ENCODE data around the gene GSN. TPM values are rescaled to one million over a fixed set of nuclear protein-coding genes. Genes with fewer than 3 reads are reported as not detected.

Gene GSN
- total RNA-seq, 4 donors from 2014 or later, result 287 to 1,151 (median 926) TPM

GRCh38 chr9:121372239-121373010, 104.5 kb downstream of the GSN start:
- Histone ChIP-seq H3K27me3 (no peaks in the 10 kb centered on the region), H3K36me3 (no peaks in the 10 kb centered on the region), H3K4me3 (no peak overlapping the region), H3K4me1 (peaks cover 18 to 84% (median 43%) of the 10 kb centered on the region in 3 donors), H3K27ac (peak overlapping the region; percentile 74 to 98 (median 97)), H3K9me3 (no peaks in the 10 kb centered on the region)
- intact Hi-C loops (cut with DNase I), result no loop called here
- TF ChIP-seq CTCF (IDR thresholded peaks at IDR 0.05) (no peak), POLR2A (IDR thresholded peaks at IDR 0.05) (no peak)
- no peak for DNase-seq
- WGBS, 2 donors, result 34 to 51% methylated on average over 6 of the region's 6 CpGs

- Histone ChIP-seq H3K9me3 (no peaks in the 10 kb centered on the region), H3K27me3 (no peaks in the 10 kb centered on the region), H3K4me1 (peaks cover 14 to 76% (median 36%) of the 10 kb centered on the region in 3 donors), H3K36me3 (no peaks in the 10 kb centered on the region), H3K4me3 (peak overlapping the region in 1 of 4 donors; percentile 9), H3K27ac (peak overlapping the region; percentile 74 to 98 (median 97))
- intact Hi-C loops (cut with DNase I), result no loop called here
- no peak for DNase-seq
- WGBS, 2 donors, result 10 to 26% methylated on average over 5 of the region's 5 CpGs
- peak in 2 of 4 donors; percentile 30 to 36 for TF ChIP-seq POLR2A (IDR thresholded peaks at IDR 0.05)
- no peak for TF ChIP-seq CTCF (IDR thresholded peaks at IDR 0.05)
Observed at GRCh38 chr9:121373011-121373729, 105.2 kb downstream of the GSN start.

GRCh38 chr9:121376214-121376830, 108.4 kb downstream of the GSN start:
- intact Hi-C loops (cut with DNase I), result loop anchor here (5.0 kb wide), 1 partner anchor 54 kb away; no protein-coding TSS in a partner anchor
- Histone ChIP-seq H3K9me3 (no peaks in the 10 kb centered on the region), H3K36me3 (no peaks in the 10 kb centered on the region), H3K27me3 (no peaks in the 10 kb centered on the region), H3K4me1 (peaks cover 14 to 46% (median 26%) of the 10 kb centered on the region in 3 donors), H3K4me3 (no peak overlapping the region), H3K27ac (no peak overlapping the region)
- DNase-seq, result no peak
- no peak for TF ChIP-seq POLR2A (IDR thresholded peaks at IDR 0.05)
- TF ChIP-seq CTCF (IDR thresholded peaks at IDR 0.05), result peak in 4 of 6 experiments; percentile 16 to 47 (median 42)
- 80 to 82% methylated on average over 4 of the region's 4 CpGs for WGBS, 2 donors

GRCh38 chr9:121380846-121381245, 112.9 kb downstream of the GSN start:
- Histone ChIP-seq H3K27me3 (no peaks in the 10 kb centered on the region), H3K4me1 (peaks cover 0 to 3% (median 0%) of the 10 kb centered on the region in 3 donors), H3K9me3 (no peaks in the 10 kb centered on the region), H3K4me3 (no peak overlapping the region), H3K36me3 (no peaks in the 10 kb centered on the region), H3K27ac (no peak overlapping the region)
- DNase-seq, result no peak
- TF ChIP-seq CTCF (IDR thresholded peaks at IDR 0.05), result no peak
- no peak for TF ChIP-seq POLR2A (IDR thresholded peaks at IDR 0.05)
- intact Hi-C loops (cut with DNase I), result no loop called here

Other genes with a start within 250 kb of the GSN start
- 1 to 10 TPM in 3 of 4 donors, under 1 TPM in 1; 0.83 to 5.1 (median 1.6) TPM for gene C5, start 217.9 kb upstream of the GSN start, total RNA-seq
- gene CNTRL, start 193.2 kb upstream of the GSN start, total RNA-seq, result 10 to 100 TPM in 1 of 4 donors, 1 to 10 TPM in 3; 7.2 to 15.3 (median 8.0) TPM
- 10 to 100 TPM; 36.7 to 56.5 (median 42.8) TPM for gene RAB14, start 66.3 kb upstream of the GSN start, total RNA-seq
- gene STOM, start 102.1 kb downstream of the GSN start, total RNA-seq, result 100 to 1,000 TPM in 2 of 4 donors, 10 to 100 TPM in 2; 43.7 to 169 (median 119) TPM
- gene GGTA1, start 231.7 kb downstream of the GSN start, total RNA-seq, result 10 to 100 TPM; 10.8 to 34.0 (median 27.2) TPM

Measured in esophagus squamous epithelium (tissue), 5 donors.